ENCODE measurements around the gene ARHGAP28.

Gene ARHGAP28

GRCh38 chr18:6874315-6874714 is 144.8 kb downstream of the ARHGAP28 start:
- no peak for DNase-seq (ENCODE audit: low read depth)

- DNase-seq (ENCODE audit: low read depth), result no peak
These were observed 146.2 kb downstream of the ARHGAP28 start for GRCh38 chr18:6875749-6876148.

GRCh38 chr18:6876641-6877041 is 147.1 kb downstream of the ARHGAP28 start:
- no peak for DNase-seq (ENCODE audit: low read depth)

- no peak for DNase-seq (ENCODE audit: low read depth)
These were observed 147.8 kb downstream of the ARHGAP28 start for GRCh38 chr18:6877288-6877687.

- no peak for DNase-seq (ENCODE audit: low read depth)
These were observed 149.2 kb downstream of the ARHGAP28 start for GRCh38 chr18:6878556-6879297.

- DNase-seq (ENCODE audit: low read depth), result no peak
These were observed 150.1 kb downstream of the ARHGAP28 start for GRCh38 chr18:6879508-6880195.

- no peak for DNase-seq (ENCODE audit: low read depth)
These were observed 151.7 kb downstream of the ARHGAP28 start for GRCh38 chr18:6881034-6881820.

- DNase-seq (ENCODE audit: low read depth), result no peak
These were observed 152.9 kb downstream of the ARHGAP28 start for GRCh38 chr18:6882401-6882800.

GRCh38 chr18:6885006-6885481 is 155.5 kb downstream of the ARHGAP28 start:
- no peak for DNase-seq (ENCODE audit: low read depth)

GRCh38 chr18:6885992-6886796 is 156.7 kb downstream of the ARHGAP28 start:
- DNase-seq (ENCODE audit: low read depth), result no peak

GRCh38 chr18:6886797-6887330 is 157.3 kb downstream of the ARHGAP28 start:
- DNase-seq (ENCODE audit: low read depth), result no peak

GRCh38 chr18:6891788-6892187 is 162.3 kb downstream of the ARHGAP28 start:
- no peak for DNase-seq (ENCODE audit: low read depth)

GRCh38 chr18:6901286-6901926 is 171.9 kb downstream of the ARHGAP28 start:
- DNase-seq (ENCODE audit: low read depth), result no peak

- no peak for DNase-seq (ENCODE audit: low read depth)
These were observed 187.6 kb downstream of the ARHGAP28 start for GRCh38 chr18:6917072-6917471.

- DNase-seq (ENCODE audit: low read depth), result no peak
These were observed 190.8 kb downstream of the ARHGAP28 start for GRCh38 chr18:6920099-6920955.

GRCh38 chr18:6921571-6921970 is 192.1 kb downstream of the ARHGAP28 start:
- no peak for DNase-seq (ENCODE audit: low read depth)

- no peak for DNase-seq (ENCODE audit: low read depth)
These were observed 193.7 kb downstream of the ARHGAP28 start for GRCh38 chr18:6923220-6923619.

GRCh38 chr18:6927153-6927552 is 197.6 kb downstream of the ARHGAP28 start:
- DNase-seq (ENCODE audit: low read depth), result no peak

- DNase-seq (ENCODE audit: low read depth), result no peak
These were observed 198.8 kb downstream of the ARHGAP28 start for GRCh38 chr18:6928359-6928758.

Data from activated T-helper 1 cell treated with Interleukin-2 at 50 U/mL for 16 hours (primary cell).